Thyroid gland (tissue), 4 donors: ENCODE results near the gene PAGE2B.
"Not testable (repeated sequence)": the region's sequence is repeated elsewhere in the genome, so short reads cannot be mapped to it uniquely, and the experiment has no call there.

Experiments used
- POLR2A ChIP-seq, 2 donors: fragments of 450-650 bp; IDR thresholded peaks; one replicate each; pipeline ENCODE4 v1.6.1; 2017; ENCODE audit warnings: antibody characterized with exemption in 2 of 2, mild to moderate bottlenecking in 2 of 2, moderate library complexity in 1 of 2
- TF ChIP-seq, protein P1 (sequence below), 6 experiments: fragments of 200-600 bp in 3 of 6; fragments of 450-650 bp in 3 of 6; sonication (generic) in 3 of 6; IDR thresholded peaks; one replicate each; pipeline ENCODE4 v1.5.1; 2016 to 2019; ENCODE audit warnings: antibody characterized with exemption in 6 of 6, mild to moderate bottlenecking in 2 of 6, inconsistent platforms in 1 of 6, moderate library complexity in 1 of 6

DNA sequence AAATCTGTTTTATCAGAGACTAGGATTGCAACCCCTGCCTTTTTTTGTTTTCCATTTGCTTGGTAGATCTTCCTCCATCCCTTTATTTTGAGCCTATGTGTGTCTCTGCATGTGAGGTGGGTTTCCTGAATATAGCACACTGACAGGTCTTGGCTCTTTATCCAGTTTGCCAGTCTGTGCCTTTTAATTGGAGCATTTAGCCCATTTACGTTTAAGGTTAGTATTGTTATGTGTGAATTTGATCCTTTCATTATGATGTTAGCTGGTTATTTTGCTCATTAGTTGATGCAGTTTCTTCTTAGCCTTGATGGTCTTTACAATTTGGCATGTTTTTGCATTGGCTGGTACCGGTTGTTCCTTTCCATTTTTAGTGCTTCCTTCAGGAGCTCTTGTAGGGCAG is 24.2 kb upstream of the PAGE2B start:
- TF ChIP-seq, protein P1, sequence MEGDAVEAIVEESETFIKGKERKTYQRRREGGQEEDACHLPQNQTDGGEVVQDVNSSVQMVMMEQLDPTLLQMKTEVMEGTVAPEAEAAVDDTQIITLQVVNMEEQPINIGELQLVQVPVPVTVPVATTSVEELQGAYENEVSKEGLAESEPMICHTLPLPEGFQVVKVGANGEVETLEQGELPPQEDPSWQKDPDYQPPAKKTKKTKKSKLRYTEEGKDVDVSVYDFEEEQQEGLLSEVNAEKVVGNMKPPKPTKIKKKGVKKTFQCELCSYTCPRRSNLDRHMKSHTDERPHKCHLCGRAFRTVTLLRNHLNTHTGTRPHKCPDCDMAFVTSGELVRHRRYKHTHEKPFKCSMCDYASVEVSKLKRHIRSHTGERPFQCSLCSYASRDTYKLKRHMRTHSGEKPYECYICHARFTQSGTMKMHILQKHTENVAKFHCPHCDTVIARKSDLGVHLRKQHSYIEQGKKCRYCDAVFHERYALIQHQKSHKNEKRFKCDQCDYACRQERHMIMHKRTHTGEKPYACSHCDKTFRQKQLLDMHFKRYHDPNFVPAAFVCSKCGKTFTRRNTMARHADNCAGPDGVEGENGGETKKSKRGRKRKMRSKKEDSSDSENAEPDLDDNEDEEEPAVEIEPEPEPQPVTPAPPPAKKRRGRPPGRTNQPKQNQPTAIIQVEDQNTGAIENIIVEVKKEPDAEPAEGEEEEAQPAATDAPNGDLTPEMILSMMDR (IDR thresholded peaks at IDR 0.05) = not testable (repeated sequence)
- TF ChIP-seq POLR2A (IDR thresholded peaks at IDR 0.05) = not testable (repeated sequence)
